HepG2 (cell line): Measurements from ENCODE around the gene ZBTB7C. TPM values are rescaled to one million over a fixed set of nuclear protein-coding genes. Genes with fewer than 3 reads are reported as not detected.
A peak's percentile ranks its signal among the peaks of the same experiment; 100 is the strongest.

Source experiments
- ATAC-seq: fragments of 200-7000 bp; cut with Tn5 transposase; 3 replicates; pipeline ENCODE4 v1.9.1; 2020; ENCODE audit warnings: mild to moderate bottlenecking, moderate library complexity
- BruUV-seq: library from RNA; stranded (reverse); fragments of 400-500 nt; replicated peaks from 2 replicates; lab custom pipeline; 2021; lab: Mats Ljungman, UMichigan
- CTCF ChIA-PET: fragments of 300-600 bp; formaldehyde crosslinking; extraction: SDS; loops from one replicate; lab custom pipeline; 2021; ENCODE audit warnings: low total read pairs, inconsistent platforms, low intra/inter-chr PET ratio; lab: Yijun Ruan, JAX
- POLR2A ChIA-PET: fragments of 350-600 bp; sonication (Branson Sonifier 250); formaldehyde crosslinking; loops from one replicate; lab custom pipeline; 2020; ENCODE audit warnings: antibody characterized with exemption, inconsistent platforms; lab: Yijun Ruan, JAX
- DNase-seq: peaks from one replicate; pipeline ENCODE4 v3.0.0-alpha.2; 2015; ENCODE audit warnings: low spot score
- FAIRE-seq: peaks from 3 replicates; lab custom pipeline; 2011; peaks lifted over from hg19 to GRCh38; lab: Jason Lieb, UNC
- H2AFZ ChIP-seq: one replicate; pipeline ENCODE4 v1.6.1; 2011; ENCODE audit warnings: low read length, inconsistent platforms
- H3K27ac ChIP-seq: fragments of 300-600 bp; 3 replicates; pipeline ENCODE4 v1.8.0; 2011; ENCODE audit warnings: mixed run types, mild to moderate bottlenecking, mixed read lengths, low read length, inconsistent platforms; ENCODE audit not compliant: insufficient read depth; ENCODE audit errors: extremely low read length
- H3K27me3 ChIP-seq, 2 experiments: fragments of 200-600 bp in 1 of 2; 2 replicates in 1 of 2; 3 replicates in 1 of 2; pipeline versions ENCODE4 v1.6.0 to v1.8.0; 2011; ENCODE audit warnings: low read length in 2 of 2, mild to moderate bottlenecking in 2 of 2, moderate library complexity in 2 of 2, inconsistent platforms in 1 of 2; ENCODE audit not compliant: insufficient read depth in 2 of 2, control insufficient read depth in 1 of 2
- H3K36me3 ChIP-seq, 2 experiments: fragments of 200-600 bp in 1 of 2; replicated peaks in 1 of 2; 2 replicates in 1 of 2; 3 replicates in 1 of 2; pipeline versions ENCODE4 v1.5.1 to v1.8.0; 2011; ENCODE audit warnings: low read length in 2 of 2, inconsistent platforms in 1 of 2; ENCODE audit not compliant: insufficient read depth in 2 of 2, control insufficient read depth in 1 of 2
- H3K4me1 ChIP-seq: 2 replicates; pipeline ENCODE4 v1.5.1; 2012; ENCODE audit warnings: low read length, inconsistent platforms; ENCODE audit not compliant: insufficient read depth
- H3K4me2 ChIP-seq: 2 replicates; pipeline ENCODE4 v1.6.0; 2011; ENCODE audit warnings: low read depth, low read length, inconsistent platforms
- H3K4me3 ChIP-seq, 3 experiments: fragments of 200-600 bp in 1 of 3; sonication (generic), shearing (Covaris generic) in 1 of 3; replicated peaks in 1 of 3; 2 replicates each; pipeline ENCODE4 v1.5.1; 2011 to 2016; ENCODE audit warnings: low read length in 3 of 3, inconsistent platforms in 2 of 3, low read depth in 2 of 3, mild to moderate bottlenecking in 2 of 3, control low read depth in 1 of 3, mixed read lengths in 1 of 3; ENCODE audit not compliant: insufficient read depth in 1 of 3
- H3K79me2 ChIP-seq: one replicate; pipeline ENCODE4 v1.6.1; 2011; ENCODE audit warnings: low read length, inconsistent platforms; ENCODE audit not compliant: insufficient read depth
- H3K9ac ChIP-seq: 2 replicates; pipeline ENCODE4 v1.6.0; 2011; ENCODE audit warnings: mild to moderate bottlenecking, low read depth, low read length, inconsistent platforms; ENCODE audit not compliant: insufficient read depth
- H3K9me3 ChIP-seq: 2 replicates; pipeline ENCODE4 v1.5.1; 2012; ENCODE audit warnings: mild to moderate bottlenecking, low read length
- H4K20me1 ChIP-seq: 2 replicates; pipeline ENCODE4 v1.6.0; 2011; ENCODE audit warnings: inconsistent platforms, mild to moderate bottlenecking, low read length, moderate library complexity; ENCODE audit not compliant: insufficient read depth
- ETV5 ChIP-seq: IDR thresholded peaks from 2 replicates; pipeline ENCODE4 v1.6.1; 2018; ENCODE audit warnings: missing biosample characterization, missing genetic modification reagents, inconsistent platforms, borderline replicate concordance
- RAD21 ChIP-seq: fragments of 450-650 bp; formaldehyde crosslinking; IDR thresholded peaks from 2 replicates; pipeline ENCODE4 v1.5.0; 2020; ENCODE audit warnings: mild to moderate bottlenecking
- REXO4 ChIP-seq: sonication (generic); formaldehyde crosslinking; IDR thresholded peaks from 2 replicates; pipeline ENCODE4 v1.8.0; 2022; ENCODE audit warnings: missing genetic modification reagents, mild to moderate bottlenecking, borderline replicate concordance
- ZNF30 ChIP-seq: sonication (generic); formaldehyde crosslinking; IDR thresholded peaks from 2 replicates; pipeline ENCODE4 v1.5.0; 2020; ENCODE audit warnings: mild to moderate bottlenecking, missing genetic modification reagents
- WGBS: methylation state at CpG from one replicate; pipeline ENCODE4 v1.1.6; 2017; ENCODE audit warnings: low lambda C conversion rate; 5-methylcytosine and 5-hydroxymethylcytosine counted together
- in situ Hi-C: cut with HindIII; loops from 2 replicates; pipeline ENCODE4 v1.10.0; 2017; ENCODE audit warnings: low pct_unique_long_range_greater_than_20kb; ENCODE audit not compliant: extremely low pct_ligation_motif_present
- intact Hi-C: fragments of 100-400 bp; cut with micrococcal nuclease; formaldehyde crosslinking; loops from one replicate; pipeline ENCODE4 v1.10.0; 2022; ENCODE audit not compliant: unreplicated experiment
- polyA plus RNA-seq, 8 experiments: library from polyadenylated mRNA; depleted of rRNA in 3 of 8; stranded (reverse) in 7 of 8; unstranded in 1 of 8; fragments of >200 nt; fragmentation: Illumina TruSeq in 4 of 8; extraction: Trizol in 4 of 8; gene quantifications; 2 replicates each; pipeline versions ENCODE4 v1.2.1 to v1.2.3, GENCODE V29; 2011 to 2016; ENCODE audit warnings: low read depth in 4 of 8, missing spikeins in 1 of 8, mixed read lengths in 1 of 8; ENCODE audit not compliant: insufficient read depth in 1 of 8
- total RNA-seq, 5 experiments: library from RNA; depleted of rRNA; stranded (reverse); fragments of >200 nt; fragmentation: Illumina TruSeq; extraction: Trizol; gene quantifications; 2 replicates each; pipeline ENCODE4 v1.2.3, GENCODE V29; 2016; ENCODE audit warnings: low read depth in 1 of 5
- TF ChIP-seq, protein P1 (sequence below): sonication (generic); formaldehyde crosslinking; IDR thresholded peaks from 2 replicates; pipeline ENCODE4 v1.4.0; 2020; ENCODE audit warnings: missing genetic modification reagents, low read depth, mild to moderate bottlenecking, borderline replicate concordance

ZBTB7C gene
- total and polyA plus RNA-seq, 2 of the 13 experiments (the other 11 are each of a cell fraction or from before 2014, with no cell fraction given) = 0.01 to 0.04 TPM

GRCh38 chr18:48024881-48025660 lies 384.1 kb downstream of the ZBTB7C start:
- in situ Hi-C loops = loop anchor here (5.0 kb wide), 1 partner anchor 253 kb away; no protein-coding TSS in a partner anchor

DNA sequence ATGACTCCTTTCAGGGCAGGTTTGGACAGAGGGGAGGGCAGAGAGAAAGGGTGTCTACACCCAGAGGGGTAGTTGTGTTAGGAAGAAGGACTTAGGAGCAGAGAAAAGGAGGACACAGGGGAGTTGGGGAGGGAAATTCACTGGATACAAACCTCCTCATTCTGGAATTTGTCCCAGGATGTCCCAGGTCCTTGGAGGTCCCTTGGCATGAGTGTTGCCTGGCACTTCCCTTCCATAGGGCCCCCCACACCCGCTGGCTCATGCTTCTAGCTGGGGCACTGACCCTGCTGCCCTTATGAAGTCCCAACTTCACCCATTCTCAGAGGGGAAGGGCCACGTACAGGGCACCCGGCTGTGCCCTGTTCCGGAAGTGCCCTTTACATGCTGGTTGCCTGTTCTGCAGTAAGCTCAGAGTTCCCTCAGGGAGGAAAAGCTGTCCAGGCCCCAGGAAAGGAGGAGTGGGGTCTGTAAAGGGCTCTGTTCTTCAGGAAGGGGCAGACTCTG lies 385.1 kb downstream of the ZBTB7C start:
- Histone ChIP-seq H3K79me2 (no peaks in the 10 kb centered on the region), H3K27me3 (peaks cover 0 to 15% of the 10 kb centered on the region in 2 experiments; a peak in 1 of 5 replicates), H2AFZ (no peak overlapping the region), H3K4me2 (no peak overlapping the region), H3K9me3 (no peaks in the 10 kb centered on the region), H3K4me1 (no peaks in the 10 kb centered on the region), H3K36me3 (no peaks in the 10 kb centered on the region), H3K9ac (no peak overlapping the region), H3K4me3 (no peak overlapping the region), H3K27ac (no peak overlapping the region), H4K20me1 (no peaks in the 10 kb centered on the region)
- FAIRE-seq (no peak), ATAC-seq (no peak), DNase-seq (no peak)
- ChIA-PET CTCF (interaction anchor here (1.6 kb wide), 1 partner anchor 441 kb away, joined by 3 read pairs; no protein-coding TSS in a partner anchor), POLR2A (no interaction called here)
- BruUV-seq = no TSS peak
- intact Hi-C loops = no loop called here
- in situ Hi-C loops = loop anchor here (5.0 kb wide), 1 partner anchor 252 kb away; no protein-coding TSS in a partner anchor
- no peak for TF ChIP-seq ZNF30 (CRISPR knock-in tag)
- TF ChIP-seq, protein P1, sequence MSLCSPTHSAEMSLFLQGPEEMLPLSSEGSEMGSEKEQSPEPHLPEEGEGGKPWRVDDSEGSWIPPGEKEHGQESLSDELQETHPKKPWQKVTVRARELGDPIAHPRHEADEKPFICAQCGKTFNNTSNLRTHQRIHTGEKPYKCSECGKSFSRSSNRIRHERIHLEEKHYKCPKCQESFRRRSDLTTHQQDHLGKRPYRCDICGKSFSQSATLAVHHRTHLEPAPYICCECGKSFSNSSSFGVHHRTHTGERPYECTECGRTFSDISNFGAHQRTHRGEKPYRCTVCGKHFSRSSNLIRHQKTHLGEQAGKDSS (CRISPR knock-in tag) = no peak
- 0 out of 2 replicates have a peak, but pooled peaks have one; percentile 11 for TF ChIP-seq RAD21 (CRISPR knock-in tag)
- TF ChIP-seq ETV5 (CRISPR knock-in tag) = no peak
- 0% methylated on average over 1 of the region's 4 CpGs for WGBS

More at GRCh38 chr18:48024881-48025660, 384.1 kb downstream of the ZBTB7C start:
- WGBS = 14% methylated on average over 7 of the region's 7 CpGs
- H3K79me2 ChIP-seq = no peaks in the 10 kb centered on the region
- TF ChIP-seq REXO4 (CRISPR knock-in tag) = no peak
- TF ChIP-seq, all 625 proteins: peak for 0
- POLR2A ChIA-PET = no interaction called here
- no peak overlapping the region for H3K27ac ChIP-seq
- no peaks in the 10 kb centered on the region for H4K20me1 ChIP-seq
- H3K4me3 ChIP-seq = no peak overlapping the region
- H3K9me3 ChIP-seq = no peaks in the 10 kb centered on the region
- FAIRE-seq (no peak), DNase-seq (no peak), ATAC-seq (no peak)
- no peak overlapping the region for H2AFZ ChIP-seq
- peaks cover 0 to 7% of the 10 kb centered on the region in 2 experiments; a peak in 1 of 5 replicates for H3K27me3 ChIP-seq
- CTCF ChIA-PET = interaction anchor here (1.6 kb wide), 1 partner anchor 440 kb away, joined by 3 read pairs; no protein-coding TSS in a partner anchor
- no peaks in the 10 kb centered on the region for H3K36me3 ChIP-seq
- no peak overlapping the region for H3K4me2 ChIP-seq
- intact Hi-C loops = no loop called here
- H3K9ac ChIP-seq = no peak overlapping the region
- BruUV-seq = no TSS peak
- H3K4me1 ChIP-seq = no peaks in the 10 kb centered on the region
